GM21786 (cell line): ENCODE data around the gene UTP4.
"Not testable (repeated sequence)": the region's sequence is repeated elsewhere in the genome, so short reads cannot be mapped to it uniquely, and the experiment has no call there.

Experiments
- ATAC-seq: cut with Tn5 transposase; IDR thresholded peaks from one replicate; pipeline ENCODE4 v1.9.1; 2021; ENCODE audit not compliant: unreplicated experiment

The UTP4 gene

DNA sequence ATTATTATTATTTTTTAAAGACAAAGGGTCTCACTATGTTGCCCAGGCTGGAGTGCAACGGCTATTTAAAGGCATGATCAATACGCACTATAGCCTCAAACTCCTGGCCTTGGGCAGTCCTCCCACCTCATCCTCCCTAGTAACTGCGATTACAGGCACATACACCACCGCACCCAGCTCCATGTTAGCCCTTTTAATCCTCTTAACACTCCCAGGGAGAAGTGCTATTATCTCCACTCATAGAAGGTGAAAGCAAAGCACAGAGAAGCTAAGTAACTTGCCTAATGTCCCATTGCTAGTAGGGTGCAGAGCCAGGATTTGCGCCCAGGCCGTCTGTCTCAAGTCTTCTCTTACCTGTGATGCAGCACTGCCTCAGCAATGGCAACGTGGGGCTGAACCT lies 22.0 kb upstream of the UTP4 start:
- no peak for ATAC-seq

- ATAC-seq: no peak
These were observed 21.1 kb upstream of the UTP4 start for GRCh38 chr16:69111216-69111875.

GRCh38 chr16:69111876-69112230 lies 20.6 kb upstream of the UTP4 start:
- ATAC-seq: no peak

- no peak for ATAC-seq
These were observed 19.9 kb upstream of the UTP4 start for GRCh38 chr16:69112285-69113129.

GRCh38 chr16:69113216-69113615 lies 19.2 kb upstream of the UTP4 start:
- no peak for ATAC-seq

- no peak for ATAC-seq
These were observed 18.0 kb upstream of the UTP4 start for GRCh38 chr16:69114346-69114975.

GRCh38 chr16:69114976-69115355 lies 17.5 kb upstream of the UTP4 start:
- ATAC-seq: no peak

DNA sequence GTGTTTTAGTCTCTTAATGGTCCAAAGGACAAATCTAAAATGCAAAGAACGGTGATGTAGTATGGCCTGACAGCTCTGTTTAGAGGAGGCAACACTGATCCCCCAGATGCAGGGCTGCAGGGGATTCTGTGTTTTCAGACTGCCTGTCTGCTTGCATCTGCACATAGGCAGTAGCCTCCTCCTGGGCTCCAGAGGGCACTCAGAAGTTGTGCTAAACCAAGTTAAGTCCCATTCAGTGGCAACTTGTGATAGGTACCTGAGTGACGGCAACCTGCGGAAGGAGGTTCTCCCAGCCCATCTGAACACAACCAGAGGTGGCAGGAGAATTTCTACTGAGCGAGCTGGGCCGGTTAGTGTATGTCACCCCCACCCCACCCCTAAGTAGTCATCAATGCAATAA lies 17.1 kb upstream of the UTP4 start:
- no peak for ATAC-seq

DNA sequence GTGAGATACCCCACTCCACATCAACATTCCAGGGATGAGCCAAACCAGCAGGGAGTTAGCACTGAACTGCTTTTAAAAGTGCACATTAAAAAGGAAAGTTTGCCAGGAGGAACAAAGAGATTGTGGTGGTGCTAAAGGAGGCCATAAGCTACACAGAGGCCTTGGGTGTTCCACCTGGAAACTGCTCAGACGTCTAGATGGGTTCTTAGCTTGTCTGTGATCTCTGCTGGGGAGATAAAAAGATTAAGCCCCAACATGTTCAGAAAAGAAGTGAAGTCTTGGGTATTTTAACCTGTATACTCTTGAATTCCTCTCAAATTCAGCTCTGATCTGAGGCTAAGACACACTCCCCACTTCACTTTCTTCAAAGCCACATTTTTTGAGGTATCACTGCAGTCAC lies 16.6 kb upstream of the UTP4 start:
- ATAC-seq: no peak

DNA sequence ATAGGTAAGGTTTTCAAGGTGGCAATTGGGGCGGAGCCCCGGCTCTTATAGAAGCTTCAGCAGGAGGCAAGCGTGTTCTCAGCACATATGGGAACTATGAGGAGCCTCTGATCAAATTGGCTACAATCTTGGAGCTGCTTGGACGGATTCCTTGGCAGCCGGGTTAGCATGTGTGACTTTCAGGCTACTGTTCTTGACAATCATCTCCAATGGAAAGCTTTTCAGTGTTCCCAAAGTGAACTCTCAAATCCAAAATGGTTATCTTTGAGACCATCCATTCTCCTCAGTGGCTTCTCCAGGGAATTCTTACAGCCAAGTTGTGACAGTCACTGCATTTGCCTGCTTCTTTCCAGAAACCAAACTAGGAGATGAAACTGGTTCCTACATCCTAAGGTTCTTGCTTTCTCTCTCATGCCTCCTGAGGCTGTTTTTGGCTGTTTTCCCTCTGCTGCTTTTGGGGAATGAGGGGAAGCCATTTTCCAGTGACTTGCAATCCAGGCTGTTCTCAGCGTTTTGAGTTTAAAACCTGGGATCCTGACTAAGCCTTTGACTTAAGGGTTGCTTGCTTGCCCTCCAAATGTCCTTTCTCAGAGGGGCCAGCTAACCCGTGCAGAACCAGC lies 16.1 kb upstream of the UTP4 start:
- no peak for ATAC-seq

GRCh38 chr16:69116906-69117305 lies 15.5 kb upstream of the UTP4 start:
- ATAC-seq: no peak

DNA sequence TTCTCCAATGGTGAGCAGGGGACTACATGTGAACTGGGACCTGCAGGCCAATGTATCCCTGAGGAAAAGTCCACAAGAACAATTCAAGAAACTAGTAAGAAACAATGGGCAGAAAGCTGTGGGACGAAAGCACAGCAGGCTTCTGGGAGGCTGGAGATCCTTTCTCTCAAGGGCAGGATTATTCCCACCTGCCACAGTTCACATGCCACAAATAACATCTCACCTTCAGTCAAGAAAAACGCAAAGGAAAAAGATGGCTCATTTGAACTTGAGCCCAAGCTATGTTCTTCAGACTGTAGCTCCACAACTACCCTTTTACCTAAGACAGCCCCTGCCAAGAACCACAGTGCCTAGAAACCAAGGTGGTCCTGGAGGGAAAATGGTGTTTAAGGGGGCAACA lies 14.0 kb upstream of the UTP4 start:
- no peak for ATAC-seq

GRCh38 chr16:69118994-69119393 lies 13.5 kb upstream of the UTP4 start:
- no peak for ATAC-seq

DNA sequence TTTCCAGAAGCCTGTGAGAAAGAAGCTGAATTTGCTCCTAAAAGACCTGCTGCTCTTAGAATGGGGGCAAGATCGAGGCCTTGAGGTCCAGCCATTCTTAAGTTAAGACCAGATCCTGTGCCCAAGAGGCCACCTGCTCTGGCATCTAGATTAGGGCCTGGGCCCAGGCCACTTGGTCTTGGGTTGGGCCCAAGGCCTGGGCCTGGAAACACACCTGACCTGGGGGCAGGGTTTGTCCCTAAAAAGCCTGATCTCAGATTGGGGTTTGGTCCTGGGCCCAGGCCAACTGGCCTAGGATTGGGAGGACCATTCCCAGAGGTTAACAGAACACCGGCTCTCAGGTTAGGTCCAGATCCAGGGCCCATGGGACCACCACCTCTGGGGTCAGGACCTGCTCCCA lies 12.9 kb upstream of the UTP4 start:
- ATAC-seq: no peak

GRCh38 chr16:69120096-69120664 lies 12.3 kb upstream of the UTP4 start:
- no peak for ATAC-seq

GRCh38 chr16:69123910-69124309 lies 8.5 kb upstream of the UTP4 start:
- no peak for ATAC-seq

GRCh38 chr16:69124406-69124805 lies 8.0 kb upstream of the UTP4 start:
- not testable (repeated sequence) for ATAC-seq

GRCh38 chr16:69124961-69125360 lies 7.5 kb upstream of the UTP4 start:
- not testable (repeated sequence) for ATAC-seq

- ATAC-seq: no peak
These were observed 6.2 kb upstream of the UTP4 start for GRCh38 chr16:69126221-69126620.

- ATAC-seq: not testable (repeated sequence)
These were observed 5.6 kb upstream of the UTP4 start for GRCh38 chr16:69126801-69127200.

DNA sequence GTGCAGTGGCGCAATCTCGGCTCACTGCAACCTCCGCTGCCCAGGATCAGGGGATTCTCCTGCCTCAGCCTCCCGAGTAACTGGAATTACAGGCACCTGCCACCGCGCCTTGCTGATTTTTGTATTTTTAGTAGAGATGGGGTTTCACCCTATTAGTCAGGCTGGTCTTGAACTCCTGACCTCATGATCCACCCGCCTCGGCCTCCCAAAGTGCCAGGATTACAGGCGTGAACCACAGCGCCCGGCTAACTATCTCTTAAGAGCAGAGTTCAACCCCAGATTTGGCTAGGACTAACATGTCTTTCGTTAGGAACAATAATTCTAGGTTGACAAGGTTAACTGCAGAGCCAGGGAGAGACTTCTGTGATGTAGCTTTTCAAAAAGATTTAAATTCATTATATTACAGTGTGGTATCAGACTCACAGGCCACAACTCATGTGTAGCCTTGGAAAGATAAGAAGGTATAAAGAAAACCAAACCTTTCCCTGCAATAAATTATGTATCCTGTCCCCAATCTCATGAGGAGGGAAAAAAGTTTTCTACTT lies 4.4 kb upstream of the UTP4 start:
- ATAC-seq: no peak
